Mammary epithelial cell (primary cell): ENCODE measurements around the gene ITGB7.

Source experiments
- EZH2 ChIP-seq: IDR thresholded peaks from 2 replicates; pipeline ENCODE4 v1.6.1; 2012; ENCODE audit warnings: low read length, inconsistent platforms, borderline replicate concordance
- TF ChIP-seq, protein P1 (sequence below), 2 donors: IDR thresholded peaks in 1 of 2; conservative IDR thresholded peaks in 1 of 2; 2 replicates each; pipeline ENCODE4 v1.5.1; 2011 to 2012; ENCODE audit warnings: inconsistent platforms in 2 of 2, low read length in 2 of 2, mild to moderate bottlenecking in 2 of 2, control low read depth in 1 of 2, low read depth in 1 of 2; ENCODE audit not compliant: insufficient read depth in 1 of 2; ENCODE audit errors: extremely low read depth in 1 of 2

DNA sequence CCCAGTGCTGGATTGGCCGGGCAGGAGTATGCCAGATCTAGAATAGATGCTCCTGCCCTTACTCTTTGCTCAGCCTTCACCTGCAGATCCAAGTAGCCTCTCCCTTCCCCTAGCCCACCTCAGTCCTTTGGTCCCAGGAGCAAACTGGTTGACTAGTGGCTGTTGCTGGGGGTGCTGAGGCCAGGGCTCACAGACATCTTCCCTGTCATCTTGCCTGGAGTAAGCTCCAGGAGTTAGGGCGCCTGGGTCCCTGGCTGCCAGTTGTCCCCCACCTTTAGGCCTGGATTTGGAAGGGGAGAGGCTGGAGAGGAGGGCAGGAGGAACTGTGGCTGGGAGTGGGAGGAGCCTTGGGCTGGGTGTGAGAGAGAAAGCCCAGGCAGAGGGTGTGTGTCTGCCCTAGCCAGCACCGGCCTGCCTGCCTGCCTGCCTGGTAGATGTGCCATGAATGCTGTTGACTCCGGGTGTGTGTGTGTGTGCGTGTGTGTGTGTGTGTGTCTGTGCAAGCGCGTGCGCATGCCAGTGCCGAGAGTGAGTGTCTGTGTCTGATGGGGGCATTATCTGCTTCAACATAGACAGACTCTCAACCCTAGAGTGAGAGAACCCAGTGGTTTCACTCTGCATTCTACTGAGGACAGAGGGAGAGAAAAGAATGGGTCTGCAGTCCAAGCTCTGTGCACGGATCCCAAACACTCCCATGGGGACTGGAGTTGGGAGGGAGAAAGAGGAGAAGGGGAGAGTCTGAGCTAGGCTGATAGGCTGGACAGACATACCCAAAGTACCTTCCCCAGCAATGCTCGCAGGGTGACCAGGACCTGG is 25.8 kb upstream of the ITGB7 start:
- TF ChIP-seq, protein P1, sequence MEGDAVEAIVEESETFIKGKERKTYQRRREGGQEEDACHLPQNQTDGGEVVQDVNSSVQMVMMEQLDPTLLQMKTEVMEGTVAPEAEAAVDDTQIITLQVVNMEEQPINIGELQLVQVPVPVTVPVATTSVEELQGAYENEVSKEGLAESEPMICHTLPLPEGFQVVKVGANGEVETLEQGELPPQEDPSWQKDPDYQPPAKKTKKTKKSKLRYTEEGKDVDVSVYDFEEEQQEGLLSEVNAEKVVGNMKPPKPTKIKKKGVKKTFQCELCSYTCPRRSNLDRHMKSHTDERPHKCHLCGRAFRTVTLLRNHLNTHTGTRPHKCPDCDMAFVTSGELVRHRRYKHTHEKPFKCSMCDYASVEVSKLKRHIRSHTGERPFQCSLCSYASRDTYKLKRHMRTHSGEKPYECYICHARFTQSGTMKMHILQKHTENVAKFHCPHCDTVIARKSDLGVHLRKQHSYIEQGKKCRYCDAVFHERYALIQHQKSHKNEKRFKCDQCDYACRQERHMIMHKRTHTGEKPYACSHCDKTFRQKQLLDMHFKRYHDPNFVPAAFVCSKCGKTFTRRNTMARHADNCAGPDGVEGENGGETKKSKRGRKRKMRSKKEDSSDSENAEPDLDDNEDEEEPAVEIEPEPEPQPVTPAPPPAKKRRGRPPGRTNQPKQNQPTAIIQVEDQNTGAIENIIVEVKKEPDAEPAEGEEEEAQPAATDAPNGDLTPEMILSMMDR (conservative IDR thresholded peaks at IDR 0.05 in 1 of 2, IDR thresholded peaks at IDR 0.05 in 1 of 2; ENCODE audit: extremely low read depth in 1 of 2, insufficient read depth in 1 of 2, low read depth in 1 of 2, low read length in 2 of 2), result no peak
- TF ChIP-seq EZH2, result no peak
